Measurements from ENCODE around the gene ZP2.
"Not testable (repeated sequence)": the region's sequence is repeated elsewhere in the genome, so short reads cannot be mapped to it uniquely, and the experiment has no call there.

Gene ZP2

DNA sequence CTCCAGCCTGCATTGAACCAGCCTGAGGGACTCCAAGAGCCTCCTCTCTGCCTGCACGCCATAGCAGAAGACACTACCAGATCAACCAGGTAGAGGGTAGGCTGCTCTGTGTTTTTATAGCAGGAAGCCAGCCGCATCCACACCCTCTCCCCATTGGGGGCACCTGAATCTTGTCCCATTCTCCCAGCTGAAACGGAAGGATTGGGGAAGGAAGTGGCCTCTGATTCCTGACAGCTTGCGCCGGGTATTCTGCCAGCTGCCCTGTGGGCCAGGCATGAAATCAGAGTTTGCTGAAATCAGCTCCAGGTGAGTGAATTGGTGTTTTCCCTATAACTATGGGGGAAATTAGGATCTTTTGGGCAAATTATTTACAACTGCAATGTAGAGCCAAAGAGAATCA lies at the start of gene ZP2:
Gene ZP2, minus strand, starts transcription at position 89 of the 400 bp plus-strand sequence. Its CDS starts 27 bp downstream, at position 62.
- no peak for DNase-seq (ENCODE audit: low read depth)
- TF ChIP-seq, protein P1, sequence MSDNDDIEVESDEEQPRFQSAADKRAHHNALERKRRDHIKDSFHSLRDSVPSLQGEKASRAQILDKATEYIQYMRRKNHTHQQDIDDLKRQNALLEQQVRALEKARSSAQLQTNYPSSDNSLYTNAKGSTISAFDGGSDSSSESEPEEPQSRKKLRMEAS (IDR thresholded peaks at IDR 0.05; ENCODE audit: low read depth, low read length), result no peak
- TF ChIP-seq POLR2A (IDR thresholded peaks at IDR 0.05; ENCODE audit: extremely low read depth, insufficient read length) (no peak), MYC (IDR thresholded peaks at IDR 0.05; ENCODE audit: low read depth, low read length) (no peak)
- TF ChIP-seq, protein P2, sequence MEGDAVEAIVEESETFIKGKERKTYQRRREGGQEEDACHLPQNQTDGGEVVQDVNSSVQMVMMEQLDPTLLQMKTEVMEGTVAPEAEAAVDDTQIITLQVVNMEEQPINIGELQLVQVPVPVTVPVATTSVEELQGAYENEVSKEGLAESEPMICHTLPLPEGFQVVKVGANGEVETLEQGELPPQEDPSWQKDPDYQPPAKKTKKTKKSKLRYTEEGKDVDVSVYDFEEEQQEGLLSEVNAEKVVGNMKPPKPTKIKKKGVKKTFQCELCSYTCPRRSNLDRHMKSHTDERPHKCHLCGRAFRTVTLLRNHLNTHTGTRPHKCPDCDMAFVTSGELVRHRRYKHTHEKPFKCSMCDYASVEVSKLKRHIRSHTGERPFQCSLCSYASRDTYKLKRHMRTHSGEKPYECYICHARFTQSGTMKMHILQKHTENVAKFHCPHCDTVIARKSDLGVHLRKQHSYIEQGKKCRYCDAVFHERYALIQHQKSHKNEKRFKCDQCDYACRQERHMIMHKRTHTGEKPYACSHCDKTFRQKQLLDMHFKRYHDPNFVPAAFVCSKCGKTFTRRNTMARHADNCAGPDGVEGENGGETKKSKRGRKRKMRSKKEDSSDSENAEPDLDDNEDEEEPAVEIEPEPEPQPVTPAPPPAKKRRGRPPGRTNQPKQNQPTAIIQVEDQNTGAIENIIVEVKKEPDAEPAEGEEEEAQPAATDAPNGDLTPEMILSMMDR (IDR thresholded peaks at IDR 0.05; ENCODE audit: low read depth, low read length), result no peak

DNA sequence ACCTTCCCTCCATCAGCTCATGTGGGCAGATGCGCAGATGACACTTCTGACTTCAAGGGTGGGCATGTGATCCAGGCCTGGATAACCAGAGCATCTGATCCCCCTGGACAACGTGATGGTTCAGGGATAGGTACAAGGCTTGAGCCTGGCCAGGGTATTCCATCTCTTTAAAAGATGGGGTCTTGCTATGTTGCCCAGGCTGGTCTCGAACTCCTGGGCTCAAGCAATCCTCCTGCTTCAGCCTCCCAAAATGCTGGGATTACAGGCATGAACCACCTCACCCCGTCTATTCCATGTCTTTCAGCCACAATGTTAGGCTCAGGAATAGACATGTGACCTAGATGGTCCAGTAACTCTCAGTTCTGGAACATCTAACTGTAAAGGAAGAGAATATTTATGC lies 45.9 kb upstream of the ZP2 start:
- no peak overlapping the region for H3K4me3 ChIP-seq (ENCODE audit: low read depth, low read length)
- DNase-seq (ENCODE audit: low read depth), result no peak
- TF ChIP-seq, protein P1 (IDR thresholded peaks at IDR 0.05; ENCODE audit: low read depth, low read length), result no peak
- TF ChIP-seq, protein P2 (IDR thresholded peaks at IDR 0.05; ENCODE audit: low read depth, low read length), result no peak
- TF ChIP-seq POLR2A (IDR thresholded peaks at IDR 0.05; ENCODE audit: extremely low read depth, insufficient read length) (no peak), MYC (IDR thresholded peaks at IDR 0.05; ENCODE audit: low read depth, low read length) (no peak)

More for the DNA sequence above, at the start of gene ZP2:
- H3K4me3 ChIP-seq (ENCODE audit: low read depth, low read length), result no peak within 1 kb of the TSS

DNA sequence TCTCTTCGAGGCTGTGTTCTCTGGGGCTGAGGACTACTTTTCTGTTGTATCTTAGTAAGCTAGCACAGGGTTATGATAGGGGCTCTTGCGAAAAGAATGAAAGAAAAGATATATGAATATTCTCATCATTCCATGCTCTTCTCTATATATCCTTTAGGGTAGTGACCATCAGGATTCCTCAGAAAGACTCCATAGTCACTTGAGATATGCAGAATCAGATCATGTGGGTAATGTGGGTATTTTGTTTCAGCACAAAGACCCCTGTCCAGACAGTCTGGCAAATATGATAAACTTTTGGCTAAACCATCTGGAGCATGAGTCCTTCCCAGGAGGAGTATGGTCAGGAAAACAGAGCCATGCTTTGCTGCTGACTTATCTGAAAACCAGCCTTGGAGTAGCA lies 45.3 kb upstream of the ZP2 start:
- H3K4me3 ChIP-seq (ENCODE audit: low read depth, low read length), result no peak overlapping the region
- TF ChIP-seq POLR2A (IDR thresholded peaks at IDR 0.05; ENCODE audit: extremely low read depth, insufficient read length), result no peak
- TF ChIP-seq, protein P1 (IDR thresholded peaks at IDR 0.05; ENCODE audit: low read depth, low read length), result no peak
- no peak for TF ChIP-seq MYC (IDR thresholded peaks at IDR 0.05; ENCODE audit: low read depth, low read length)
- TF ChIP-seq, protein P2 (IDR thresholded peaks at IDR 0.05; ENCODE audit: low read depth, low read length), result no peak
- DNase-seq (ENCODE audit: low read depth), result no peak

DNA sequence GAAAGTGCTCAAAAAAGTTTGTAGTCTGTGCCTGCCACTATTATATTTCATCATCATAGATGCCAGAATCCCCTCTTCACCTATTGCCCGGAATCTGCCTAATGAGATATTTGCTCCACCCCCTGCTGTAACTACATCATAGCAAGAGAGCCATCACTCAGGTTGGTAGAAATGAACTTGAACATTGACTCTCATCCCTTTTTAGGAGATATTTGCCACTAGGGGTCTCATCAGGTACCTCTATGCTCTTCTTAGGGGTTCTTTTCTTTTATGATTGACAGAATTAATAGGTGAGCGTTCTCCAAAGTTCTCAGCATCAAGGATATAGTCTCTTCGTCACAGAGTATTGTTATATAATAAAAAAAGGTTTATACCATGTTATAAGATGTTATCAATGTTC lies 42.1 kb upstream of the ZP2 start:
- no peak for DNase-seq (ENCODE audit: low read depth)
- no peak overlapping the region for H3K4me3 ChIP-seq (ENCODE audit: low read depth, low read length)
- TF ChIP-seq, protein P1 (IDR thresholded peaks at IDR 0.05; ENCODE audit: low read depth, low read length), result no peak
- no peak for TF ChIP-seq POLR2A (IDR thresholded peaks at IDR 0.05; ENCODE audit: extremely low read depth, insufficient read length)

DNA sequence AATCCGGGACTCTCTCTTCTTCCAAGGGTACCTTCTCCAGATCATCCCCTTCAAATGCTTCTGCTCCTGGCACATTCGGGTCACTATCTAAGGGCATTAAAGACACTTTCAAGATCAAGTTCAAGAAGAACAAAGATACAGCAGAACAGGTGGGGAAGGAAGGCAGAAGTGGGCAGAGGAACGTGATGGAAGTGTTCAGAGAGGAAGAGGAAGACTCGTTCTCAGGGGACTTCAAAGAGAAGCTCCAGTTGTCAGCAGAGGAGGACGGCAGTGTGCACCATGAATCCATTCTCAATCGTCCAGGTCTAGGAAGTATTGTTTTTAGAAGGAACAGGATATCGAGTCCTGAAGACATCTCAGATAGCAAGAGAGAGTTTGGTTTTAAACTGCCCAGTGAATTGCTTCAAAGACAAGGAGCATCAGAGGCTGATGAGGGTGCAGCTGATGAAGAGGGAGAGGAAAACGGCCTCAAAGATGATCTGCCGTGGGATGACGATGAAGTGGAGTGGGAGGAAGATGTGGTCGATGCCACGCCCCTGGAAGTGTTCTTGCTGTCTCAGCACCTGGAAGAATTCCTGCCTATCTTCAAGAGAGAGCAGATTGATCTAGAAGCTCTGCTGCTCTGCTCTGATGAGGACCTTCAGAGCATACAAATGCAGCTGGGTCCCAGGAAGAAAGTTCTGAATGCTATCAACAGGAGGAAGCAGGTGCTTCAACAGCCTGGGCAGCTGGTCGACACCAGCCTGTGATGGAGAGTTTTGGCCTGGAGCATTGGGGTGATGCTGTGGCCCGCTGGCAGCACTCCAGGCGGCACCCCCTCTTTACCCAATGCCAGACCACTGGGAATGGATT lies 38.9 kb upstream of the ZP2 start:
- TF ChIP-seq, protein P1 (IDR thresholded peaks at IDR 0.05; ENCODE audit: low read depth, low read length), result no peak
- TF ChIP-seq, protein P2 (IDR thresholded peaks at IDR 0.05; ENCODE audit: low read depth, low read length), result no peak
- TF ChIP-seq POLR2A (IDR thresholded peaks at IDR 0.05; ENCODE audit: extremely low read depth, insufficient read length) (no peak), MYC (IDR thresholded peaks at IDR 0.05; ENCODE audit: low read depth, low read length) (no peak)
- DNase-seq (ENCODE audit: low read depth), result no peak
- no peak overlapping the region for H3K4me3 ChIP-seq (ENCODE audit: low read depth, low read length)

DNA sequence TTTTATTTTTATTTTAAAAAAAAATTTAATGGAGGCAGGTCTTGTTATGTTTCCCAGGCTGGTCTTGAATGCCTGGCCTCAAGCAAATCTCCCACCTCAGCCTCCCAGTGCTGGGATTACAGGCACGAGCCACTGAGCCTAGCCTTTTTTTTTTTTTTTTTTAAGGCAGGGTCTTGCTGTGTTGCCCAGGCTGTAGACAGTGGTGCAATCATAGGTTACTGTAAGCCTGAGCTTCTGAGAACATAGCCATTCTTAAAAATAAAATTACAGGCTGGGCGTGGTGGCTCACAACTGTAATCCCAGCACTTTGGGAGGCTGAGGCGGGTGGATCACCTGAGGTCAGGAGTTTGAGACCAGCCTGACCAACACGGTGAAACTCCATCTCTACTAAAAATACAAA lies 36.8 kb upstream of the ZP2 start:
- not testable (repeated sequence) for H3K4me3 ChIP-seq (ENCODE audit: low read depth, low read length); DNase-seq (ENCODE audit: low read depth)
